CD4-positive, CD25-positive, alpha-beta regulatory T cell (primary cell): ENCODE measurements around the gene KCNK10. TPM values are rescaled to one million over a fixed set of nuclear protein-coding genes. Genes with fewer than 3 reads are reported as not detected.
A peak's percentile ranks its signal among the peaks of the same experiment; 100 is the strongest.

Source experiments
- ATAC-seq, 2 donors: fragments of 150-1000 bp; cut with Tn5 transposase; one replicate each; pipeline ENCODE4 v1.10.0; 2021; ENCODE audit warnings: low read depth in 2 of 2, moderate number of reproducible peaks in 2 of 2, moderate library complexity in 1 of 2
- DNase-seq, 3 donors: peaks; one replicate each; pipeline versions ENCODE4 v3.0.0 to v3.0.0-alpha.2; 2012 to 2022; ENCODE audit warnings: mixed read lengths in 1 of 3
- H3K27ac ChIP-seq: one replicate; pipeline ENCODE4 v1.7.0; 2013; ENCODE audit warnings: mild to moderate bottlenecking, low read length; ENCODE audit not compliant: insufficient read depth, poor library complexity, severe bottlenecking
- H3K27me3 ChIP-seq: one replicate; pipeline ENCODE4 v1.7.0; 2013; ENCODE audit warnings: low read length; ENCODE audit not compliant: control insufficient read depth, insufficient read depth
- H3K36me3 ChIP-seq: one replicate; pipeline ENCODE4 v1.7.0; 2013; ENCODE audit warnings: mild to moderate bottlenecking, low read length, moderate library complexity; ENCODE audit not compliant: control insufficient read depth, insufficient read depth
- H3K4me1 ChIP-seq: 2 replicates; pipeline ENCODE4 v1.7.0; 2013; ENCODE audit warnings: mild to moderate bottlenecking, low read length; ENCODE audit not compliant: insufficient read depth, control insufficient read depth, poor library complexity, severe bottlenecking
- H3K4me3 ChIP-seq: one replicate; pipeline ENCODE4 v1.7.0; 2013; ENCODE audit warnings: low read depth, mild to moderate bottlenecking, low read length, moderate library complexity
- H3K9me3 ChIP-seq, 2 experiments: 1 replicate in 1 of 2; 2 replicates in 1 of 2; pipeline ENCODE4 v1.7.0; 2013; ENCODE audit warnings: low read length in 2 of 2, mild to moderate bottlenecking in 1 of 2, moderate library complexity in 1 of 2; ENCODE audit not compliant: control insufficient read depth in 2 of 2
- H3K27ac Mint-ChIP-seq, 3 donors: one replicate each; pipeline ENCODE4 v1.8.0; 2020 to 2022; ENCODE audit warnings: mild to moderate bottlenecking in 3 of 3, mixed read lengths in 3 of 3, moderate library complexity in 2 of 3
- H3K27me3 Mint-ChIP-seq: one replicate; pipeline ENCODE4 v1.8.0; 2022; ENCODE audit warnings: mild to moderate bottlenecking, mixed read lengths
- H3K36me3 Mint-ChIP-seq: one replicate; pipeline ENCODE4 v1.8.0; 2020; ENCODE audit warnings: mixed read lengths
- H3K4me1 Mint-ChIP-seq, 4 donors: one replicate each; pipeline ENCODE4 v1.8.0; 2020 to 2022; ENCODE audit warnings: mixed read lengths in 4 of 4, mild to moderate bottlenecking in 1 of 4
- H3K4me3 Mint-ChIP-seq, 4 donors: one replicate each; pipeline ENCODE4 v1.8.0; 2020 to 2022; ENCODE audit warnings: mild to moderate bottlenecking in 4 of 4, mixed read lengths in 4 of 4, moderate library complexity in 3 of 4
- H3K9me3 Mint-ChIP-seq, 7 donors: one replicate each; pipeline ENCODE4 v1.8.0; 2020 to 2022; ENCODE audit warnings: mixed read lengths in 7 of 7, mild to moderate bottlenecking in 3 of 7, moderate library complexity in 2 of 7
- polyA plus RNA-seq, 4 donors: library from polyadenylated mRNA; unstranded; fragments of 300-500 nt; fragmentation: Illumina TruSeq; gene quantifications; one replicate each; pipeline ENCODE4 v1.2.3, GENCODE V29; 2021
- total RNA-seq: library from RNA; stranded (reverse); gene quantifications from one replicate; pipeline ENCODE4 v1.2.3, GENCODE V29; 2022

KCNK10 gene
- total and polyA plus RNA-seq, 5 donors from 2014 or later, result not detected

- Mint-ChIP-seq H3K27me3 (peaks cover 19% of the 10 kb centered on the region), H3K27ac (no peak overlapping the region), H3K9me3 (no peaks in the 10 kb centered on the region), H3K4me3 (peak overlapping the region in 1 of 4 donors; percentile 67), H3K36me3 (no peaks in the 10 kb centered on the region), H3K4me1 (peaks cover 0 to 8% (median 1%) of the 10 kb centered on the region in 4 donors)
- Histone ChIP-seq H3K4me1 (no peaks in the 10 kb centered on the region), H3K36me3 (no peaks in the 10 kb centered on the region), H3K27me3 (peaks cover 17% of the 10 kb centered on the region), H3K9me3 (no peaks in the 10 kb centered on the region), H3K27ac (no peak overlapping the region), H3K4me3 (no peak overlapping the region)
- ATAC-seq (peak in 1 of 2 donors; percentile 47), DNase-seq (peak; percentile 14 to 67 (median 20))
These were observed 133.5 kb downstream of the KCNK10 start for GRCh38 chr14:88189417-88190191.

GRCh38 chr14:88188745-88189416 lies 134.2 kb downstream of the KCNK10 start:
- Mint-ChIP-seq H3K27ac (no peak overlapping the region), H3K9me3 (no peaks in the 10 kb centered on the region), H3K4me1 (peaks cover 0 to 8% (median 1%) of the 10 kb centered on the region in 4 donors), H3K4me3 (peak overlapping the region in 1 of 4 donors; percentile 67), H3K36me3 (no peaks in the 10 kb centered on the region), H3K27me3 (peaks cover 16% of the 10 kb centered on the region)
- Histone ChIP-seq H3K27me3 (peaks cover 12% of the 10 kb centered on the region), H3K27ac (no peak overlapping the region), H3K4me1 (no peaks in the 10 kb centered on the region), H3K36me3 (no peaks in the 10 kb centered on the region), H3K9me3 (no peaks in the 10 kb centered on the region), H3K4me3 (no peak overlapping the region)
- ATAC-seq (no peak), DNase-seq (no peak)

- Histone ChIP-seq H3K9me3 (no peaks in the 10 kb centered on the region), H3K27ac (no peak overlapping the region), H3K4me3 (no peak overlapping the region), H3K36me3 (no peaks in the 10 kb centered on the region), H3K27me3 (peaks cover 8% of the 10 kb centered on the region), H3K4me1 (no peaks in the 10 kb centered on the region)
- no peak for DNase-seq
- H3K4me3 Mint-ChIP-seq, result no peak overlapping the region
- H3K27ac Mint-ChIP-seq, result no peak overlapping the region
- peaks cover 0 to 14% (median 1%) of the 10 kb centered on the region in 4 donors for H3K4me1 Mint-ChIP-seq
- H3K36me3 Mint-ChIP-seq, result no peaks in the 10 kb centered on the region
- no peaks in the 10 kb centered on the region for H3K9me3 Mint-ChIP-seq
- H3K27me3 Mint-ChIP-seq, result peaks cover 13% of the 10 kb centered on the region
- ATAC-seq, result no peak
These were observed 137.2 kb downstream of the KCNK10 start for GRCh38 chr14:88185843-88186242.

GRCh38 chr14:88184956-88185355 lies 138.1 kb downstream of the KCNK10 start:
- Histone ChIP-seq H3K27ac (no peak overlapping the region), H3K36me3 (no peaks in the 10 kb centered on the region), H3K4me3 (no peak overlapping the region), H3K4me1 (no peaks in the 10 kb centered on the region), H3K9me3 (no peaks in the 10 kb centered on the region), H3K27me3 (peaks cover 7% of the 10 kb centered on the region)
- ATAC-seq (no peak), DNase-seq (no peak)
- peaks cover 0 to 15% (median 1%) of the 10 kb centered on the region in 4 donors for H3K4me1 Mint-ChIP-seq
- no peak overlapping the region for H3K4me3 Mint-ChIP-seq
- no peak overlapping the region for H3K27ac Mint-ChIP-seq
- no peaks in the 10 kb centered on the region for H3K36me3 Mint-ChIP-seq
- no peaks in the 10 kb centered on the region for H3K9me3 Mint-ChIP-seq
- peaks cover 16% of the 10 kb centered on the region for H3K27me3 Mint-ChIP-seq

GRCh38 chr14:88181072-88181471 lies 142.0 kb downstream of the KCNK10 start:
- H3K4me1 ChIP-seq, result no peaks in the 10 kb centered on the region
- DNase-seq (peak in 1 of 3 donors; percentile 16), ATAC-seq (no peak)
- H3K27me3 ChIP-seq, result no peaks in the 10 kb centered on the region
- H3K4me3 Mint-ChIP-seq, result no peak overlapping the region
- H3K27ac Mint-ChIP-seq, result peak overlapping the region in 1 of 3 donors; percentile 78
- H3K4me3 ChIP-seq, result no peak overlapping the region
- no peak overlapping the region for H3K27ac ChIP-seq
- no peaks in the 10 kb centered on the region for H3K36me3 ChIP-seq
- H3K4me1 Mint-ChIP-seq, result peaks cover 0 to 8% (median 0%) of the 10 kb centered on the region in 4 donors
- no peaks in the 10 kb centered on the region for H3K9me3 ChIP-seq
- no peaks in the 10 kb centered on the region for H3K9me3 Mint-ChIP-seq
- no peaks in the 10 kb centered on the region for H3K36me3 Mint-ChIP-seq
- peaks cover 4% of the 10 kb centered on the region for H3K27me3 Mint-ChIP-seq

GRCh38 chr14:88179716-88180115 lies 143.4 kb downstream of the KCNK10 start:
- peaks cover 0 to 8% (median 0%) of the 10 kb centered on the region in 4 donors for H3K4me1 Mint-ChIP-seq
- DNase-seq, result no peak
- H3K4me3 ChIP-seq, result no peak overlapping the region
- H3K4me1 ChIP-seq, result no peaks in the 10 kb centered on the region
- no peaks in the 10 kb centered on the region for H3K36me3 Mint-ChIP-seq
- no peak for ATAC-seq
- no peaks in the 10 kb centered on the region for H3K9me3 Mint-ChIP-seq
- peaks cover 4% of the 10 kb centered on the region for H3K27me3 Mint-ChIP-seq
- no peak overlapping the region for H3K4me3 Mint-ChIP-seq
- no peak overlapping the region for H3K27ac Mint-ChIP-seq
- no peak overlapping the region for H3K27ac ChIP-seq
- no peaks in the 10 kb centered on the region for H3K36me3 ChIP-seq
- no peaks in the 10 kb centered on the region for H3K27me3 ChIP-seq
- no peaks in the 10 kb centered on the region for H3K9me3 ChIP-seq

GRCh38 chr14:88170333-88170732 lies 152.7 kb downstream of the KCNK10 start:
- ATAC-seq, result no peak

More at GRCh38 chr14:88170333-88170732, 152.7 kb downstream of the KCNK10 start:
- Histone ChIP-seq H3K4me1 (no peaks in the 10 kb centered on the region), H3K36me3 (no peaks in the 10 kb centered on the region), H3K4me3 (no peak overlapping the region), H3K27me3 (peaks cover 18% of the 10 kb centered on the region), H3K9me3 (peaks cover 0 to 2% of the 10 kb centered on the region in 2 experiments), H3K27ac (no peak overlapping the region)
- DNase-seq, result no peak
- peaks cover 53% of the 10 kb centered on the region for H3K27me3 Mint-ChIP-seq
- peaks cover 0 to 2% (median 0%) of the 10 kb centered on the region in 4 donors for H3K4me1 Mint-ChIP-seq
- H3K4me3 Mint-ChIP-seq, result no peak overlapping the region
- peaks cover 0 to 2% (median 0%) of the 10 kb centered on the region in 7 donors for H3K9me3 Mint-ChIP-seq
- no peak overlapping the region for H3K27ac Mint-ChIP-seq
- H3K36me3 Mint-ChIP-seq, result no peaks in the 10 kb centered on the region
